CD4-positive, alpha-beta T cell (primary cell): ENCODE measurements around the gene GALNT2. TPM values are rescaled to one million over a fixed set of nuclear protein-coding genes. Genes with fewer than 3 reads are reported as not detected.

ENCODE experiments used
- ATAC-seq: fragments of 200-7000 bp; cut with Tn5 transposase; one replicate; pipeline ENCODE4 v1.10.0; 2022; ENCODE audit warnings: mild to moderate bottlenecking; ENCODE audit not compliant: poor library complexity
- CTCF ChIA-PET: fragments of 350-600 bp; sonication (Branson Sonifier 250); formaldehyde crosslinking; loops from one replicate; lab custom pipeline; 2021; ENCODE audit warnings: antibody characterized with exemption, inconsistent platforms; lab: Charles Lee
- POLR2A ChIA-PET: fragments of 350-600 bp; sonication (Branson Sonifier 250); formaldehyde crosslinking; loops from one replicate; lab custom pipeline; 2021; ENCODE audit warnings: antibody characterized with exemption, inconsistent platforms; lab: Charles Lee
- DNase-seq, 14 experiments: peaks; one replicate each; pipeline ENCODE4 v3.0.0-alpha.2; 2013 to 2020; ENCODE audit warnings: mixed read lengths in 2 of 14
- H3K27ac ChIP-seq, 2 donors: one replicate each; pipeline versions ENCODE4 v1.5.1 to v1.7.0; 2013; ENCODE audit warnings: low read length in 2 of 2, low read depth in 1 of 2, mild to moderate bottlenecking in 1 of 2
- H3K27me3 ChIP-seq, 2 experiments: 1 replicate in 1 of 2; 2 replicates in 1 of 2; pipeline versions ENCODE4 v1.6.1 to v1.7.0; 2013; ENCODE audit warnings: low read length in 2 of 2, control low read depth in 1 of 2, mild to moderate bottlenecking in 1 of 2, moderate library complexity in 1 of 2; ENCODE audit not compliant: insufficient read depth in 2 of 2, control insufficient read depth in 1 of 2
- H3K36me3 ChIP-seq: one replicate; pipeline ENCODE4 v1.6.1; 2013; ENCODE audit warnings: low read length, control low read depth; ENCODE audit not compliant: insufficient read depth
- H3K4me1 ChIP-seq: one replicate; pipeline ENCODE4 v1.6.1; 2013; ENCODE audit warnings: low read length, control low read depth; ENCODE audit not compliant: insufficient read depth
- H3K4me3 ChIP-seq: one replicate; pipeline ENCODE4 v1.5.1; 2013; ENCODE audit warnings: mild to moderate bottlenecking, low read length, moderate library complexity
- H3K9me3 ChIP-seq, 2 experiments: 1 replicate in 1 of 2; 2 replicates in 1 of 2; pipeline versions ENCODE4 v1.6.1 to v1.7.0; 2013; ENCODE audit warnings: low read length in 2 of 2, mild to moderate bottlenecking in 2 of 2, control low read depth in 1 of 2, moderate library complexity in 1 of 2; ENCODE audit not compliant: control insufficient read depth in 1 of 2, insufficient read depth in 1 of 2
- H3K27ac Mint-ChIP-seq: one replicate; pipeline ENCODE4 v1.8.0; 2020; ENCODE audit warnings: mixed read lengths
- H3K27me3 Mint-ChIP-seq: one replicate; pipeline ENCODE4 v1.8.0; 2021; ENCODE audit warnings: mixed read lengths
- H3K36me3 Mint-ChIP-seq: one replicate; pipeline ENCODE4 v1.8.0; 2021; ENCODE audit warnings: low read depth, mixed read lengths
- H3K4me1 Mint-ChIP-seq: one replicate; pipeline ENCODE4 v1.8.0; 2021; ENCODE audit warnings: low read depth, mixed read lengths
- H3K4me3 Mint-ChIP-seq: one replicate; pipeline ENCODE4 v1.8.0; 2020; ENCODE audit warnings: mild to moderate bottlenecking, mixed read lengths
- H3K9me3 Mint-ChIP-seq: one replicate; pipeline ENCODE4 v1.8.0; 2020; ENCODE audit warnings: mixed read lengths
- intact Hi-C, 2 experiments: fragments of 100-400 bp; cut with DNase I in 1 of 2; cut with micrococcal nuclease in 1 of 2; formaldehyde crosslinking; loops; one replicate each; pipeline versions ENCODE4 v1.15.1 to v1.9.0; 2023 to 2025; cut with DNase I, micrococcal nuclease
- total RNA-seq, 174 experiments: library from RNA in 2 of 174; stranded (reverse) in 2 of 174; gene quantifications; one replicate each; pipeline ENCODE4 v1.2.3 and lab custom pipeline; 2021 to 2026
- TF ChIP-seq, protein P1 (sequence below): fragments of 200-600 bp; IDR thresholded peaks from one replicate; pipeline ENCODE4 v1.8.0; 2022; ENCODE audit warnings: antibody characterized with exemption, mild to moderate bottlenecking

The GALNT2 gene
- total RNA-seq, 2 experiments from 2014 or later = 11.0 to 11.4 TPM

DNA sequence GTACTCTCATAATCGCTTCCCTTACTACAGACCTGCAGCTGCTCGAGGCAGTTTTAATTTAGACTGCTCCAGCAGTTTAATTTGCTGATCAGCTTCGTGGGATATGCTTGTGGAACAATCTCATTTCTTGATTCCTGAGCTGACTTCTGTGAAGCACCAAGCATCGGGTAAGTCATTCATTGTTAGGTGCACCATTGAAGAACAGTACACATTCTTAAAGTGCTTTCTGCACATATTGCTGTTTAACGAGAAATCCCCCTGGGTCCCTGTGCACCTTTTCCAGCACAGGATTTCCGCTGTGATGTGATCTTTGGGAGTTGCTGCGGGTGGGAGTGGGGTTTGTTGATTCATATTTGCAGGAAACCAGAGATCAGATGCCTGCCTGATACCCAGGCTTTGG is 9.1 kb downstream of the GALNT2 start:
- CTCF ChIA-PET = no interaction called here
- Mint-ChIP-seq H3K4me1 (peaks cover 38% of the 10 kb centered on the region), H3K27me3 (no peaks in the 10 kb centered on the region), H3K36me3 (peaks cover 6% of the 10 kb centered on the region), H3K27ac (no peak overlapping the region), H3K9me3 (no peaks in the 10 kb centered on the region), H3K4me3 (no peak overlapping the region)
- H3K27ac ChIP-seq = no peak overlapping the region
- intact Hi-C loops = no loop called here
- H3K4me1 ChIP-seq = peaks cover 9% of the 10 kb centered on the region
- POLR2A ChIA-PET = no interaction called here
- H3K27me3 ChIP-seq = no peaks in the 10 kb centered on the region
- no peaks in the 10 kb centered on the region for H3K9me3 ChIP-seq
- no peak overlapping the region for H3K4me3 ChIP-seq
- no peak for DNase-seq
- TF ChIP-seq, protein P1, sequence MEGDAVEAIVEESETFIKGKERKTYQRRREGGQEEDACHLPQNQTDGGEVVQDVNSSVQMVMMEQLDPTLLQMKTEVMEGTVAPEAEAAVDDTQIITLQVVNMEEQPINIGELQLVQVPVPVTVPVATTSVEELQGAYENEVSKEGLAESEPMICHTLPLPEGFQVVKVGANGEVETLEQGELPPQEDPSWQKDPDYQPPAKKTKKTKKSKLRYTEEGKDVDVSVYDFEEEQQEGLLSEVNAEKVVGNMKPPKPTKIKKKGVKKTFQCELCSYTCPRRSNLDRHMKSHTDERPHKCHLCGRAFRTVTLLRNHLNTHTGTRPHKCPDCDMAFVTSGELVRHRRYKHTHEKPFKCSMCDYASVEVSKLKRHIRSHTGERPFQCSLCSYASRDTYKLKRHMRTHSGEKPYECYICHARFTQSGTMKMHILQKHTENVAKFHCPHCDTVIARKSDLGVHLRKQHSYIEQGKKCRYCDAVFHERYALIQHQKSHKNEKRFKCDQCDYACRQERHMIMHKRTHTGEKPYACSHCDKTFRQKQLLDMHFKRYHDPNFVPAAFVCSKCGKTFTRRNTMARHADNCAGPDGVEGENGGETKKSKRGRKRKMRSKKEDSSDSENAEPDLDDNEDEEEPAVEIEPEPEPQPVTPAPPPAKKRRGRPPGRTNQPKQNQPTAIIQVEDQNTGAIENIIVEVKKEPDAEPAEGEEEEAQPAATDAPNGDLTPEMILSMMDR = no peak
- ATAC-seq = no peak
- peaks cover 8% of the 10 kb centered on the region for H3K36me3 ChIP-seq

GRCh38 chr1:230077011-230077410 is 10.0 kb downstream of the GALNT2 start:
- ATAC-seq (no peak), DNase-seq (no peak)
- no peak overlapping the region for H3K4me3 ChIP-seq
- H3K27me3 Mint-ChIP-seq = no peaks in the 10 kb centered on the region
- peaks cover 8% of the 10 kb centered on the region for H3K36me3 ChIP-seq
- H3K27ac Mint-ChIP-seq = no peak overlapping the region
- intact Hi-C loops = no loop called here
- POLR2A ChIA-PET = no interaction called here
- peaks cover 9% of the 10 kb centered on the region for H3K4me1 ChIP-seq
- CTCF ChIA-PET = no interaction called here
- no peak overlapping the region for H3K27ac ChIP-seq
- H3K36me3 Mint-ChIP-seq = peaks cover 6% of the 10 kb centered on the region
- no peaks in the 10 kb centered on the region for H3K9me3 Mint-ChIP-seq
- TF ChIP-seq, protein P1 = no peak
- no peaks in the 10 kb centered on the region for H3K9me3 ChIP-seq
- peaks cover 39% of the 10 kb centered on the region for H3K4me1 Mint-ChIP-seq
- H3K27me3 ChIP-seq = no peaks in the 10 kb centered on the region
- no peak overlapping the region for H3K4me3 Mint-ChIP-seq

GRCh38 chr1:230077436-230078213 is 10.6 kb downstream of the GALNT2 start:
- Histone ChIP-seq H3K27me3 (no peaks in the 10 kb centered on the region), H3K27ac (no peak overlapping the region), H3K4me3 (no peak overlapping the region), H3K4me1 (peaks cover 6% of the 10 kb centered on the region), H3K36me3 (peaks cover 8% of the 10 kb centered on the region), H3K9me3 (peaks cover 0 to 1% of the 10 kb centered on the region in 2 experiments)
- ChIA-PET CTCF (no interaction called here), POLR2A (no interaction called here)
- H3K27ac Mint-ChIP-seq = no peak overlapping the region
- TF ChIP-seq, protein P1 = no peak
- H3K9me3 Mint-ChIP-seq = no peaks in the 10 kb centered on the region
- no peak overlapping the region for H3K4me3 Mint-ChIP-seq
- DNase-seq = no peak
- H3K36me3 Mint-ChIP-seq = peaks cover 6% of the 10 kb centered on the region
- H3K4me1 Mint-ChIP-seq = peaks cover 45% of the 10 kb centered on the region
- ATAC-seq = no peak
- no peaks in the 10 kb centered on the region for H3K27me3 Mint-ChIP-seq
- intact Hi-C loops = no loop called here
